Renal cortex interstitium (tissue), 11 donors: ENCODE results near the gene FAM209A. TPM values are rescaled to one million over a fixed set of nuclear protein-coding genes. Genes with fewer than 3 reads are reported as not detected.
"Not testable (repeated sequence)": the region's sequence is repeated elsewhere in the genome, so short reads cannot be mapped to it uniquely, and the experiment has no call there.

Experiments used
- DNase-seq, 11 donors: peaks; one replicate each; pipeline ENCODE4 v3.0.0-alpha.2; 2013; ENCODE audit warnings: low read depth in 9 of 11, low spot score in 4 of 11; ENCODE audit errors: extremely low read depth in 1 of 11
- polyA plus RNA-seq, 3 donors: library from polyadenylated mRNA; unstranded; fragments of 120-200 nt; gene quantifications; one replicate each; pipeline ENCODE4 v1.2.1, GENCODE V29; 2013; ENCODE audit not compliant: insufficient read length in 3 of 3

FAM209A gene
- polyA plus RNA-seq, 3 donors = 0.32 TPM; not detected in 2

DNA sequence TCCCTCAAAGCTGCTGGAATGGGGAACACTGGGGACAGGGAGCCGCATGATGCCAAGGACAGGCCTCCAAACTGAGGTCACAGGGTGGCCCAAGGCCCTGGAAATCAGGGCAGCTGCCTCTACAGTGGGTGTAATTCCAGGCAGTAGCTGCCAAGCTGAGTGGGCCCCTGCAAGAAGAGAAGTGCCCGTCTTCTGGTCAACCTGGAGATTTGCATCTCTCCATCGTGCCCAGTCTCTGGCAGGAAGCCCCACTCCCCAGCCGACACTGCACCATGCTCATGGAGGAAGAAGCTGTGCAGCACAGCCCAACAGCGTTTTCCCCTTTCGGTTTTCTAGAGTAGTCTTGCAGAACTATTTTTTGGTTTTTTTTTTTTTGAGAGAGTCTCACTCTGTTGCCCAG lies 2.2 kb upstream of the FAM209A start:
- no peak for DNase-seq

DNA sequence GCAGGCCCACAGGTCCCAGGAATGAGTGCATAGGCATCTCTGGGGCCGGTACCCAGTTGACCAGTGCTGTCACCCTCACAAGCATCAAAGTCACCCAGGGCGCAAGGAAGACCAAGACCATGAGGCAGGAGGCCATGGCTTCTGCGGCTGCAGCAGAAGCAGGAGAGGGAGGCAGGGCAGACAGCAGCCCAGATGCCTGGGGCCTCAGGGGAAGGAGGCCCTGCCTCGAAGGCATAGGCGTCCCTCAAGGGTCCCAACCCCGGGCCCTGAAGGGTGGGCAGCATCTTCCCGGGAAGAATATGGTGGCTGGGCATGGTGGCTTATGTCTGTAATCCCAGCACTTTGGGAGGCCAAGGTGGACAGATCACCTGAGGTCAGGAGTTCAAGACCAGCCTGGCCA lies 3.0 kb downstream of the FAM209A start:
- no peak for DNase-seq

DNA sequence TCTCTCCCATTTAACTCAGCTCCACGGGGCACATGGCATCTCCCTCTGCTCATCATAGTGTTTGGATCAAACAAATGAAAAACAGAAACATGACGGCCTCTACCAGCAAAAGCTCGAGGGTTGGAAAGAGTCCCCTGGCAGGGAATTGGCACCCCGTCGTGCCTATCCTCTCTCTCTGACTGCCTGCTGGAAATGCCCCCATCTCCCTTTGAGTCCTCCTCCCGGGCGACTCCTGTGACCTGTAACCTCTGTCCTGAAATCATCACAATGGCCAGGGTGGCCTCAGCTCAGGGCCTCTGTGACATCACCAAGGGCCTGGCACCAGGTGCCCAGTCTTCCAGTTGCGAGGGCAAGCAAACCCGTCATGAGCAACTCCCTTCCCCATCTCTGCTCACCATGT lies 8.4 kb downstream of the FAM209A start, which contains the start of gene FAM209B:
FAM209B (plus strand) TSS at position 301 of the 400 bp plus-strand sequence; CDS start at position 397, 96 bp downstream.
- not testable (repeated sequence) for DNase-seq

DNA sequence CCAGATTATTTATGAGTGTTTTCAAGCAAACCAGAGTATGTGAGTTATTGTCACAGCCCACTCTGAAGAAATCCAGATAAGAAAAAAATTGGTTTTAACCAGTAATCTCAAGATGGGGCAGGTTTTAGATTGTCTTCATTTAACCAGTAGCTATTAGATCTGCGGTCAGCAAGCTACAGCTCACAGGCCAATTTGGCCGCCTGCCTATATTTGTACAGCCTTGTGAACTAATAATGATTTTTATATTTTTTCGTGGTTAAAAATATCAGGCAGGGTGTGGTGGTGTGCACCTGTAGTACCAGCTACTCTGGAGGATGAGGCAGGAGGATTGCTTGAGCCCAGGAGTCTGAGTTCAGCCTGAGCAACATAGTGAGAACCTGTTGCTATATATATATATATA lies 13.5 kb downstream of the FAM209A start:
- no peak for DNase-seq

DNA sequence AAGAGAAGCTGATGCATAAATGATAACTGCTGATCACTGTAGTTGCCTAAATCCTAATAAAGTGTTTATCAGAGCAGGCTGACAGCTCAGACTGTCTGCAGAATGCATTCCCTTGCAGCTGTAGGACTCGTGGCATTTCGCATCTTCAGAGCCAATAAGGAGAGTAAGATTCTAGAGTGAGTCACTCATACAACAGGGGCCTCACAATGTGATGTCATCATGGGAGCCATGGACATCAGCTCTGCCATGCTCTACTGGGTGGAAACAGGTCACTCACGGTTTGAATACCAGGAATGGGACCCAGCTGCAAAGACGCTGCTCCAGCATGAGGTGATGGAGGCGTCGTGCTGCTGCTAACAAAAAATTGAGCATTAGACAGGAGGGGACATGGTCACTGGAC lies 15.9 kb downstream of the FAM209A start:
- no peak for DNase-seq

DNA sequence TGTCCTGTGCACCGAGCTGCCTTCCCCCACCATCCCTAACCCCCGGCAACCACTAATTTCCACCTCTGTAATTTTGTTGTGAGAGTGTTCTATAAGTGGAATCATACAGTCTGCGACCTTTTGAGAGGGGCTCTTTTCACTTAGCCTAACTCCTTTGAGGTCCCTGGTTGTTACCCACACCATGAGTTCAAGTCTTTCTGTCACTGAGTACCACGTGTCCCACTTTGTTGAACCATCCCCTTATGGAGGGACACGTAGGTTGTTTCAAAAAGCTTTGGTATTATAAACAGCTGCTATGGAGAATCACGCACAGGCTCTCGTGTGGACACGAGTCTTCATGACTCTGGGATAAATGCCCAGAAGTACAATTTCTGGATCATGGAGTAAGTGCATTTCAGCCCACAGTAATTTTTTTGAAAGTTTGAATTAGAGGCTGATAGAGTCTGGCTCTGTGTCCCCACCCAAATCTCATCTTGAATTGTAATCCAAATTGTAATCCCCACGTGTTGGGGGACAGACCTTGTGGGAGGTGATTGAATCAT lies 18.0 kb downstream of the FAM209A start:
- DNase-seq = no peak

DNA sequence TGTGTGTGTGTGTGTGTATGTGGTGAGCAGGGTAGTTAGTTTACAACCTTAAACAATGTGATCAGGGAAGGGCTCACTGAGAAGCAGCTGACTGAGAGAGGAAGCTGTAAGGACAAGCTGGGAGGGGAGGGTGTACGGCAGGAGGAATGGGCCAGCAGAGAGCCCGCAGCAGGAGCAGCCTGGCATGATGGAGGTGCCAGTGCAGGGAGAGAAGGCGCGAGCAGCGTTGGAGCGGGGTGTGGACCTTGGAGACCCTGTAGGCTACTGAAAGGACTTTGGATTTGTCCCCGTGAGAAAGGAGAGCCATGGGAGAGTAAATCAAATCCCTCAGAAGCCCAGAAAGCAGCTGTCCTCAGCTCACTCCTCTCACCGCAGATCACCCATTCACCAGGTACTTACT lies 27.0 kb downstream of the FAM209A start:
- DNase-seq = no peak

DNA sequence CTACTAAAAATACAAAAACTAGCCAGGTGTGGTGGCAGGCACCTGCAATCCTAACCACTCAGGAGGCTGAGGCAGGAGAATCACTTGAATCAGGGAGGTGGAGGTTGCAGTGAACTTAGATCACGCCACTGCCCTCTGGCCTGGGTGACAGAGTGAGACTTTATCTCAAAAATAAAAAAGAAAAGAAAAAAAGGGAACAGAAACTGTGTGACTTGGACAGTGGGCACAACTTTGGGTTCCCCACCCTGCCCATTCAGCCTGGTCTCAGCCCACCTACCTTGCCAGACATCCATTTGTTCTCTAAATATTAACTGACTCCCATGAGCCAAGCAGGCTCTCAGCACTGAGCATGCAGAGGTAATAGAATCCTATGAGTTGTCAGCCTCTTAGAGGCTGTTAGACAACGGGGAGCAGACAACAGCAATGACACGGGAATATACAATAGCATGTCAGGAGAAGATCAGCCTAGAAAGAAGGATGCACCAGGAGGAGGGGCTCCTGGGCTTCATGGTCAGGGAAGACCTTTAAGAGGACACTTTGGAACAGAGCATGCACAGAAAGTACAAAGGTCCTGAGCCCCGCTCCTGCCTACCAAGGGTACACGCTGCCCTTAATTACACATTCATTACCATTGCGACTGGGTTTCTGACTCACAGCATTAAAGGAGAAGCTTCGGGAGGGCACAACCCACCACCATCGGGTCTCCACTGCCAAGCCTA lies 28.5 kb downstream of the FAM209A start:
- no peak for DNase-seq

DNA sequence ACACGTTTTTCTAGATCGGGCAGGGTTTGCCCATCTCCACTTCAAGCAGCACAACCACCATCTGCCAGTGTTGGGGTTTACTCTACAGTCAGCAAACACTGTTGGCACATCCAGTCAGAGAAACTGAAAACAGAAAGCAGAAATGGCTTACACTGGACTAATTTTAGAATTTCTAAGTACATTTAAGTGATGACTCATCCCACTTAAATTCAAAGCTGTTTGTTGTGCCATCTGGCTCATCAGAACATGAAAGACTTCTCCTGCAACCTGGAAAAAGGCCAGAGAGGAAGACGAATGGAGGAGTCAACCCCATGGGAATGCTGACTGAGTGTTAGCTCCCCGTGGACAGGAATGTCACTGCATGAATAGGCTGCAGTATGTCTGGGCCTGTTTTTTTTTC lies 30.3 kb downstream of the FAM209A start:
- peak in 2 of 11 donors; percentile 7 to 9 for DNase-seq

DNA sequence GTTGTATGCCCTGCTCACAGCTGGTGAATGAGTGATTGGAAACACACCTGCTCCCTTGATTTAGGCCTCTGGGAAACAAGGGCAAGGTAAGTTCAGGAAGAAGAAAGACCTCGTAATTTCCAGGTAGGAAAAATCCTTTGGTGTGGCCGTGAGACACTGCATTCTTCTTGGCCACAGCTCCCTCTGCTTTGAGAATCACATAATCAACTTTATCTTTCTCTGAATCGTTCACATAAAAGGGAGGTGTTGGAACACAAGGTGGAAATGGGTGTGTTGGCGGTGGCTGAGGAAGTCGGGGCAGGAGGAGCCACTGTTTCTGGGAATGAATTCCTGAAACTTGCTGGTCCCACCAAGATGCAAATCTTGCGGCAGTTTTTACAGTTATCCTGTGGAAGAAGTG lies 34.4 kb downstream of the FAM209A start:
- no peak for DNase-seq

DNA sequence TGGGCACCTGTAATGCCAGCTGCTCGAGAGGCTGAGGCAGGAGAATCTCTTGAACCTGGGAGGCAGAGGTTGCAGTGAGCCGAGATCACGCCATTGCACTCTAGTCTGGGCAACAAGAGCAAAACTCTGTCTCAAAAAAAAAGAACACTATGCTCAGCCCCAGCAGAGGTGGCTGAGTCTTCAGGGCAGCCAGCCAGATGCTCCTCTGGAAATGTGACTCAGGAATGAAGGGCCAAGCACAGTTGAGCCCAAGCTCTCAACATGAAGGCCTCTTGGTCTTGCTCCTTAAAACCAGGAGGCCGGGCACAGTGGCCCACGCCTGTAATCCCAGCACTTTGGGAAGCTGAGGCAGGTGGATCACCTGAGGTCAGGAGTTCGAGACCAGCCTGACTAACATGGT lies 40.0 kb downstream of the FAM209A start:
- not testable (repeated sequence) for DNase-seq

DNA sequence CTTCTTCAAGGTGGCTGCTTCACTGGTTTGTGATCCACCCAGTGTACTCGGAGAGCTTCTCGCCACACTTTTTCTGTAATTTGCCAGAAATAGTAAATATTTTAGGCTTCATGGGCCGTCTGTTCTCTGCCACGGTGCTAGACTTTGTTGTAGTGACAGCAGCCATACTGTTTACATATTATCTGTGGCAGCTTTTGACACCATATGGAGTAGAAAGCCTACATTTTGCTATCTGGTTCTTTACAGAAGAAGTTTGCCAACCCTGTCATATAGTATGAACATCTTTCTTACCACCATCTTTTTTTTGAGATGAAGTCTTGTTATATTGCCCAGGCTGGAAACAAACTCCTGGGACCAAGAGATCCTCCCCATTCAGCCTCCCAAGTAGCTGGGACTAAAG lies 41.0 kb downstream of the FAM209A start:
- DNase-seq = no peak

DNA sequence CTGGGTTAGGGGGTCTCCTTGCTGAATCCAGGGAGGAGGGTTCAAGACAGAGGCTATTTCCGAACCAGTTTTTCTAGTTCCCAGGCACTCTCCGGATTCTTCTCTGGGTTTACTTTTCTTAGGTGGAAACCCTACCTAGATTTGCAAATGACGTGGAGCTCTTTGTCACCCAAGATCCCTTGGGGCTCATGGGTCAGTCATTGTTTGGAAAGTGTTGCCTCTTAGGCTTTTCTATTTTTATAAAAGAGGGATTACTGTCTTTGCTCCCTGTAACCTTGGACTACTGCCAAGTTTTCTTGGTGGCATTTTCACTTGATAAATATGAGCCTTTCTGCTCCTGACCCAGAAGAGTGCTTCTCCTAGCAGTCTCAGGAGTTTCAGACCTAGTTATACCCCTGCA lies 42.1 kb downstream of the FAM209A start:
- peak in 1 of 11 donors; percentile 7 for DNase-seq

DNA sequence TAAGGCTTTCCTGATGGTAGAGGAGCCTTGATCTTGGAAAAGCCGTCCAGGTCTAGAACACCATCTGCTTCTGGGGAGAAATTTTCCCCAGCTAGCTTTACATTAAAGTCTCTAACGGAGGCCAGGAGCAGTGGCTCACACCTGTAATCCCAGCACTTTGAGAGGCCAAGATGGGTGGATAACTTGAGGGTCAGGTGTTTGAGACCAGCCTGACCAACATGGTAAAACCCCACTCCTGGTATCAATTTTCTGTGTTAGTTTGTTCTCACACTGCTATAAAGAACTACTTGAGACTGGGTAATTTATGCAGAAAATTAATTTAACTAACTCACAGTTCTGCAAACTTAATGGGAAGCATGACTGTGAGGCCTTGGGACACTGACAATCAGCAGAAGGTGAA lies 46.3 kb downstream of the FAM209A start:
- DNase-seq = no peak

DNA sequence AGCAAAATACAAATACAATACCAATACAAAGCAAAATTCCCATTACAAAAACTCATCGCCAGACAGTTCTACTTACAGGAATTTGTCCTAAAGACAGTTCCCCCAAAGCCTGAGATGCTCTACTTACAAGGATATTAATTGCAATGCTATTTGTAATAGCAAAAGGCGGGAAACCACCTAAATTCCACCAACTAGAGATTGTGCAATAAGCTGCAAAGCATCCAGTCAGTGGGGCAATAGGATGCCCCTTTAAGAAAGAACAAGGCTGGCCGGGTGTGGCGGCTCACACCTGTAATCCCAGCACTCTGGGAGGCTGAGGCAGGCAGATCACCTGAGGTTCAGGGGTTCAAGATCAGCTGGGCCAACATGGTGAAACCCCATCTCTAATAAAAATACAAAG lies 47.6 kb downstream of the FAM209A start:
- DNase-seq = no peak

DNA sequence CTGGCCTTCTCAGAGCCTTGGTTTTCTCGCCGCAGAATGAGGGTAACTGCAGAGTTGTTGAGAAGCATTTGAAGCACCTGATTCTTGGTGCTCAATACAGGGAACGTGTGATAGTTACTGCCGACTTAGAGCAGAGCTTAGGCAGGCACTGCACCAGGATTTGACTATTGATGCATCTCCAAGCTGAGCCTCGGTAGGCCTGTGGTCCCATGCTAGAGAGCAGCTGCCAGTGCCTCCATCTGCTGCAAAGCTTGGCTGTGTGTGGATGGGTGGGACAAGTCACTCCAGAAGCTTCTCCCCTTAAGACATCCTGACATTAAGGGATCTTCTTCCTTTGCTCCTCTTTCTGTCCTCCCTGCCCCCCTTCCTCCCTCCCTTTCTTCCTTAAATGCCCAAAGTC lies 49.4 kb downstream of the FAM209A start:
- no peak for DNase-seq

DNA sequence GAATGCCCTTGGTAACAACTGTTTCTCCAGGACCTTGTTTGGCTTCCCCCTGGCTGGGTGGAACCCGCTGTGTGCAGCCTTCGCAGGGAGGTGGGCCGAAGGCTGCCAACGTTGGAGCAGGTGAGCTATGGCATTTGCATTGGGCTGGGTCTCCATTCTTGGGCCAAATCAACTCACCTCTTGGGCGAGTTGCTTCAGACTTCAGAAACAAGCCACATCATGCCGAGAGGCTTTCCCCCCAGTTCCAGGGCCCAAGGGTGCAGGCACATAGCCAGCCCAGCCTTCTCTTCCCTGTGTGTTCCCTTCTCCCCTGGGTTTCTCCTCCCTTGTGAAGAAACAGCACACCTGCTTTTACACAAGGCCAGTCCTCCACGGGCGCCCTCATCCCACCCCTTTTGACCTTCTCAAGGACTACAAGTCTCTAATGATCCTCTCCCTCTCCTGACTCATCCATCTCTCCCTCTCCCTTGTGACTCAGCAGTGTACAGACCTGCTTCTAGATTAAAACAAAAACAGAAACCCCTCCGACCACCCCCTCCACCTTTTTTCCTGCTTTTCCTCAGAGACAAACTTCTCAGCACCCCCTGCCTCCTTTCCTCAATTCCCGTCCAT lies 50.1 kb downstream of the FAM209A start:
- no peak for DNase-seq

DNA sequence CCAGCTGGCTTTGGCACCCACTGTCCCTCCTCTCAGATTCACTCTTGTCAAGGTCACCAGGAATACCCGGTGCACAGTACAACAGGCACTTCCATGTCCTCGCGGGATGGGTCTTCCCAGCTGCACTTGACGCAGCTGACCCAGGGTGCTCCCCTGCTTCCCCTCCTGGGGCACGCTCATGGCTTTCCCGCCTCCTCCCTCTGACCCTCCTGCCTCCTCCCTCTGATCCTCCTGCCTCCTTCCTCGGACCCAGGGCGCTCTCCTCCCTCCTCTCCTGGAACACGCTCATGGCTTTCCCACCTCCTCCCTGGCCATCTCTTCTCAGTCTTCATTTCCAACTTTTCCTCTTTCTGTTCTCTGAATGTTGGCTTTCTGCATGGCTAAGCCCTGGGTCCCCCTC lies 50.6 kb downstream of the FAM209A start:
- no peak for DNase-seq
